DND-41 (cell line): ENCODE results near the gene SFRP5.

Experiments
- ATAC-seq: fragments of 200-7000 bp; cut with Tn5 transposase; 3 replicates; pipeline ENCODE4 v1.9.1; 2021; ENCODE audit warnings: low read depth; ENCODE audit not compliant: insufficient read depth
- DNase-seq: peaks from one replicate; pipeline ENCODE4 v3.0.0-alpha.2; 2020
- H2AFZ ChIP-seq: 2 replicates; pipeline ENCODE4 v1.6.0; 2012; ENCODE audit warnings: low read depth, low read length
- H3K27ac ChIP-seq: 2 replicates; pipeline ENCODE4 v1.5.1; 2012; ENCODE audit warnings: low read length, inconsistent platforms
- H3K27me3 ChIP-seq: fragments of 200-600 bp; sonication (generic); 2 replicates; pipeline ENCODE4 v1.6.0; 2012; ENCODE audit warnings: low read length, mild to moderate bottlenecking, inconsistent platforms; ENCODE audit not compliant: insufficient read depth, poor library complexity
- H3K36me3 ChIP-seq: 2 replicates; pipeline ENCODE4 v1.5.1; 2012; ENCODE audit warnings: low read length, inconsistent platforms; ENCODE audit not compliant: insufficient read depth
- H3K4me1 ChIP-seq: 2 replicates; pipeline ENCODE4 v1.5.1; 2012; ENCODE audit warnings: mild to moderate bottlenecking, low read length; ENCODE audit not compliant: insufficient read depth
- H3K4me2 ChIP-seq: 2 replicates; pipeline ENCODE4 v1.6.0; 2012; ENCODE audit warnings: mild to moderate bottlenecking, moderate library complexity, low read length, inconsistent platforms; ENCODE audit not compliant: insufficient read depth
- H3K4me3 ChIP-seq, 2 experiments: fragments of 200-600 bp in 1 of 2; shearing (Covaris generic) in 1 of 2; 2 replicates each; pipeline ENCODE4 v1.5.1; 2012 to 2016; ENCODE audit warnings: inconsistent platforms in 2 of 2, low read length in 2 of 2, mild to moderate bottlenecking in 2 of 2, low read depth in 1 of 2, moderate library complexity in 1 of 2
- H3K79me2 ChIP-seq: 2 replicates; pipeline ENCODE4 v1.6.0; 2012; ENCODE audit warnings: low read length, inconsistent platforms; ENCODE audit not compliant: insufficient read depth
- H3K9ac ChIP-seq: 2 replicates; pipeline ENCODE4 v1.6.0; 2012; ENCODE audit warnings: low read depth, mild to moderate bottlenecking, inconsistent platforms, low read length, moderate library complexity
- H3K9me3 ChIP-seq: 2 replicates; pipeline ENCODE4 v1.5.1; 2012; ENCODE audit warnings: low read length, moderate library complexity, mild to moderate bottlenecking, inconsistent platforms; ENCODE audit not compliant: insufficient read depth, severe bottlenecking
- H4K20me1 ChIP-seq: 2 replicates; pipeline ENCODE4 v1.6.0; 2012; ENCODE audit warnings: low read length; ENCODE audit not compliant: insufficient read depth
- EZH2 ChIP-seq: IDR thresholded peaks from 3 replicates; pipeline ENCODE4 v1.6.1; 2012; ENCODE audit warnings: borderline replicate concordance, low read depth, mild to moderate bottlenecking, moderate library complexity, low read length, inconsistent platforms; ENCODE audit not compliant: severe bottlenecking
- TF ChIP-seq, protein P1 (sequence below): IDR thresholded peaks from 2 replicates; pipeline ENCODE4 v1.5.1; 2012; ENCODE audit warnings: borderline replicate concordance, low read length, moderate library complexity, mild to moderate bottlenecking; ENCODE audit not compliant: poor library complexity, severe bottlenecking; ENCODE audit errors: extremely low read depth

Gene SFRP5

DNA sequence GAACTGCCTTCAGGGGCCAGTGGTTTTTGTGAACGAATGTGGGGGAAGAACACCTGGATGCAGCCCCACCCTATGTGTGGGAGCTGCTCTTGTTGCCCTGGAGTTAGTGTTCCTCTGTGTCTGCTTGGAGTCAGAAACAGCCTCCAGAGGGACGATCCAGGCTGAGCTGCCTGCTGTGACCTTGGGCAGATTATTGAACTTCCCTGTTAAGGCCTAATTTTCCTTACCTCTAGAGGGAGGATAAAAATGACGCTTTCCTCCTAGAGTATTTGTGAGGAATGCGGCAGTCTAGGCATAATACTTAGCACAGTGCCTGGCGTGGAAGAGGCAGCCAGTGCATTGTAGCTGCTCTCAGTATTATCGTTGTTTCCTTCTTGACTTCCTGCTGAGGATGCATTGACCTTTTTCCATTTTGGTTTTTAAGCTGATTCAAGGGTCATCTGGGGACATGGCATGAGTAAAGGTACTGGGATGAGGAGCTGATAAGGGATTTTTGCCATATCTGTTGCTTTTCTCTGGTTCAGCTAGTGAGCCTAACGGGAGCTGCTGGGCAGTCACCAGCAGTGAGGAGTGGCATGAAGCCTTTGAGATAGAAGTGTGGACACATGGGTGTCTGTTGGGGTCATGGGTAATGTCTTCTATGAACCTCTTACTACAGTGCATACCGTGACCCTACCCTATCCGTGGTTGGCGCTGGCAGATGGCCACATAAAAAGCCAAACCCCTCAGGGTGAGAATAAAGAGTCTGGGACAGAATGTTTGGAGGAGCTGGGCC, 28.4 kb downstream of the SFRP5 start:
- no peak overlapping the region for H3K9ac ChIP-seq
- no peak overlapping the region for H2AFZ ChIP-seq
- peaks cover 4% of the 10 kb centered on the region for H3K4me1 ChIP-seq
- ATAC-seq (no peak), DNase-seq (no peak)
- H3K4me3 ChIP-seq: no peak overlapping the region
- peaks cover 45% of the 10 kb centered on the region for H3K79me2 ChIP-seq
- peaks cover 77% of the 10 kb centered on the region for H3K36me3 ChIP-seq
- no peak overlapping the region for H3K4me2 ChIP-seq
- H4K20me1 ChIP-seq: peaks cover 25% of the 10 kb centered on the region
- no peak overlapping the region for H3K27ac ChIP-seq
- TF ChIP-seq, protein P1, sequence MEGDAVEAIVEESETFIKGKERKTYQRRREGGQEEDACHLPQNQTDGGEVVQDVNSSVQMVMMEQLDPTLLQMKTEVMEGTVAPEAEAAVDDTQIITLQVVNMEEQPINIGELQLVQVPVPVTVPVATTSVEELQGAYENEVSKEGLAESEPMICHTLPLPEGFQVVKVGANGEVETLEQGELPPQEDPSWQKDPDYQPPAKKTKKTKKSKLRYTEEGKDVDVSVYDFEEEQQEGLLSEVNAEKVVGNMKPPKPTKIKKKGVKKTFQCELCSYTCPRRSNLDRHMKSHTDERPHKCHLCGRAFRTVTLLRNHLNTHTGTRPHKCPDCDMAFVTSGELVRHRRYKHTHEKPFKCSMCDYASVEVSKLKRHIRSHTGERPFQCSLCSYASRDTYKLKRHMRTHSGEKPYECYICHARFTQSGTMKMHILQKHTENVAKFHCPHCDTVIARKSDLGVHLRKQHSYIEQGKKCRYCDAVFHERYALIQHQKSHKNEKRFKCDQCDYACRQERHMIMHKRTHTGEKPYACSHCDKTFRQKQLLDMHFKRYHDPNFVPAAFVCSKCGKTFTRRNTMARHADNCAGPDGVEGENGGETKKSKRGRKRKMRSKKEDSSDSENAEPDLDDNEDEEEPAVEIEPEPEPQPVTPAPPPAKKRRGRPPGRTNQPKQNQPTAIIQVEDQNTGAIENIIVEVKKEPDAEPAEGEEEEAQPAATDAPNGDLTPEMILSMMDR: no peak
- no peak for TF ChIP-seq EZH2
- no peaks in the 10 kb centered on the region for H3K9me3 ChIP-seq
- no peaks in the 10 kb centered on the region for H3K27me3 ChIP-seq

DNA sequence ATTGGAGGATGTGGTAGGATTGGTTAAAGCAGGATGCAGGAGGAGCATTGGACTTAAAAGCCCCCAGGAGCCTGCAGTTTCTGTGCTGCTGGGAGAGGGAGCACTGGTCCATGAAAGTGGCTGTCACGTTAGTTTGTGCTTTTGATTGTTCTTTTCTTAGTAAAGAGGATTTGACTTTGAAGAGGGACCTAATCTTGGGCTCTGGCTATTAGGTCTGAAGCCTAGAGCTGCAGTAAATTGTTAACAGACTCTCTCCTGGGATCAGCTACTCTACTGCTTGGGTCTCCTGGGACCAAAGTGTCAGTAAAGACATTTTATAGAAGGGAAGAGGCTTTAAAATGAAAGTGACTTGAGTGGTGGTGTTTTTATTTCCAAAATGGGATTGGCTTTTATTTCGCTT, 31.2 kb downstream of the SFRP5 start:
- Histone ChIP-seq H3K79me2 (peaks cover 59% of the 10 kb centered on the region), H3K9me3 (no peaks in the 10 kb centered on the region), H3K36me3 (peaks cover 62% of the 10 kb centered on the region), H2AFZ (no peak overlapping the region), H3K4me2 (no peak overlapping the region), H3K27me3 (no peaks in the 10 kb centered on the region), H3K9ac (no peak overlapping the region), H3K4me1 (peaks cover 22% of the 10 kb centered on the region), H3K27ac (no peak overlapping the region), H4K20me1 (peaks cover 29% of the 10 kb centered on the region), H3K4me3 (no peak overlapping the region)
- TF ChIP-seq, protein P1: no peak
- ATAC-seq: no peak
- DNase-seq: no peak

DNA sequence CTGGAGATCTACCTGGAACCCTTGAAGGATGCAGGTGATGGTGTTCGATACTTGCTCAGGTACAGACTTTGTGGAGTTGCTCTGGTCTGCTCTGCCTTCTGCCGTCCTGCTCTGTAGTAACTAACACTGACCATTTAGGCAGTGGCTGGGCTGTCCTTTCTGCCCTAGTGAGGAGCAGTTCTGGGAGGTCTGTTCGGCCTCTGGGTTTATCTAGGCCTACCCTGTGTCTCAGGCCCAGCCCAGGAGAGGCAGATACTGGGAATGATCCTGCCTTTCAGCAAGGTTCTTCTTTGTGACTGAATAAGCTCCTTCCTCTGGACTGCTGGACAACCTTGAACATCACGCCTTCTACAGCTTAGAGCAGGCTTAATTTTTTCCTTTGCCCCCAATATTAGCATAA, 33.2 kb downstream of the SFRP5 start:
- TF ChIP-seq, protein P1: no peak
- no peak for TF ChIP-seq EZH2
- Histone ChIP-seq H3K4me3 (peak overlapping the region in 1 of 2 experiments; percentile 94; a peak in 2 of 4 replicates), H3K4me2 (peak overlapping the region; percentile 98), H3K4me1 (peaks cover 22% of the 10 kb centered on the region), H3K27ac (no peak overlapping the region), H3K27me3 (no peaks in the 10 kb centered on the region), H2AFZ (no peak overlapping the region), H4K20me1 (peaks cover 26% of the 10 kb centered on the region), H3K9me3 (no peaks in the 10 kb centered on the region), H3K9ac (peak overlapping the region; percentile 86; the same call in 1 of the 2 replicates), H3K79me2 (peaks cover 55% of the 10 kb centered on the region), H3K36me3 (peaks cover 45% of the 10 kb centered on the region)
- no peak for ATAC-seq
- DNase-seq: no peak
